A673 (cell line): ENCODE data around the gene UAP1.

Source experiments
- CTCF ChIP-seq: fragments of 300-800, 200-600 bp; sonication (generic); conservative IDR thresholded peaks from 2 replicates; pipeline ENCODE4 v1.5.1; 2017; ENCODE audit warnings: low read depth, mild to moderate bottlenecking, antibody characterized with exemption, low read length, moderate library complexity, mixed read lengths
- EZH2 ChIP-seq: fragments of 200-600 bp; sonication (generic); IDR thresholded peaks from 2 replicates; pipeline ENCODE4 v1.6.1; 2017; ENCODE audit warnings: borderline replicate concordance, low read depth, mild to moderate bottlenecking, mixed read lengths, antibody characterized with exemption, low read length; ENCODE audit not compliant: poor library complexity, severe bottlenecking

GRCh38 chr1:162557536-162557935 is 4.0 kb upstream of the UAP1 start:
- no peak for TF ChIP-seq CTCF
- TF ChIP-seq EZH2: no peak
